HG03558 (cell line): ENCODE data around the gene CPSF7.
"Not testable (repeated sequence)": the region's sequence is repeated elsewhere in the genome, so short reads cannot be mapped to it uniquely, and the experiment has no call there.

Experiments
- ATAC-seq: cut with Tn5 transposase; IDR thresholded peaks from one replicate; pipeline ENCODE4 v1.9.1; 2021; ENCODE audit warnings: moderate number of reproducible peaks; ENCODE audit not compliant: unreplicated experiment; ENCODE audit errors: extremely low read depth

CPSF7 gene

DNA sequence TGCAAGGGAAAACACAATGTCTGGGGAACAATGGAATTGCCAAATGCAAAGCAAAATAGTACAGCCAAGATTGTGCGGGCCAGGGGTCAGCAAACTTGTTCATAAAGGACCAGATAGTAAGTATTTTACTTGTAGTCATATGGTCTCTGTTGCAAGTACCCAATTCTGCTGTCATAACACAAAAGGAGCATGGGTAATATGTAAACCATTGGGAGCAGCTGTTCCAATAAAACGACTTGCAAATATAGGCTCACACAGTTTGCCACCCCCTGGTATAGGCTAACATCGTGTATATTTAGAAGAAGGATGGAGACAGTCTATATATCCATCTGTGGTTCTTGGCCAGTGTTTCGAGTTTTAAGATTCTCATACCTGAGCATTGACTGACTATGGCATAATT, 15.7 kb upstream of the CPSF7 start:
- no peak for ATAC-seq

DNA sequence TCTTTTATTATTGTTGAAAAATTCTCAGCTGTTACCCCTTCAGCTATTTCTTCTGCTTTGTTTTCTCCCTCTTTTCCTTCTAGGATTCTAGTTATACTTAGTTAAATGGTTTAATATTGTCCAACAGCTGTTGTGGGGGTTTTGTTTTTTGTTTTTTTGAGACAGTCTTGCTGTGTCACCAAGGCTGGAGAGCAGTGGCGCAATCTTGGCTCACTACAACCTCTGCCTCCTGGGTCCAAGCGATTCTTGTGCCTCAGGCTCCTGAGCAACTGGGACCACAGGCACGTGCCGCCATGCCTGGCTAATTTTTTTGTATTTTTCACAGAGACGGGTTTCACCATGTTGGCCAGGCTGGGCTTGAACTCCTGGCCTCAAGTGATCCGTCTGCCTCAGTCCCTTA, 12.8 kb upstream of the CPSF7 start:
- ATAC-seq: no peak

DNA sequence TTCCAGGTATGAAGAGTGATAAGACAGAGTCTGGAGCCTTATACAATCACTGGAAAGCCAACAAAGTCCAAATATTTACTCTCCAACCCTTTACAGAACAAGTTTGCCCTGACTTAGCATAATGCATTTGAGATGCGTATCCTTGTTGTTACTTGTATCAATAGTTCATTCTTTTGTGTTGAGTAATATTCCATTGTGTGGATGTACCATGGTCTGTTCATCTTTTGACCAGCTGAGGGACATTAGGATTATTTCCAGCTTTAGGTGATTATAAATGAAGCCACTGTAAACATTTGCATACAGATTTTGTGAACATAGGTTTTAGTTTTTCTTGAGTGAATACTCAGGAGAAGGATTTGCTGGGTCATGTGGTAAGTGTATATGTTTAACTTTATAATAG, 9.8 kb upstream of the CPSF7 start:
- ATAC-seq: no peak

DNA sequence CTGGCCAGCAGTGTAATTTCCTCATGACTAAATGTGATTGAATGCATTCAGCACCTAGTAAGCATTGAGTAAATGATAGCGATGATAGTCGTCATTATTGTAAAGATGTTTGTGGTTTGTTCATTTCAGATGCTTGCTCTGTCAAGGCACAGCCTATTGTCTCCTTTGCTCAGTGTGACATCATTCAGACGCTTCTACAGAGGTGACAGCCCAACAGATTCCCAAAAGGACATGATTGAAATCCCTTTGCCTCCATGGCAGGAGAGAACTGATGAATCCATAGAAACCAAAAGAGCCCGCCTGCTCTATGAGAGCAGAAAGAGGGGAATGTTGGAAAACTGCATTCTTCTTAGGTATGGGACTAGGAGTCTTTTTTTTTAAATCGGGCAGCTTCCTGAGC, 7.7 kb upstream of the CPSF7 start:
- no peak for ATAC-seq

- ATAC-seq: not testable (repeated sequence)
Observed at GRCh38 chr11:61430839-61431238, 1.1 kb upstream of the CPSF7 start.

- ATAC-seq: no peak
Observed at GRCh38 chr11:61429346-61429690, 457 bp downstream of the CPSF7 start.

GRCh38 chr11:61425367-61426131, 4.2 kb downstream of the CPSF7 start:
- ATAC-seq: no peak

DNA sequence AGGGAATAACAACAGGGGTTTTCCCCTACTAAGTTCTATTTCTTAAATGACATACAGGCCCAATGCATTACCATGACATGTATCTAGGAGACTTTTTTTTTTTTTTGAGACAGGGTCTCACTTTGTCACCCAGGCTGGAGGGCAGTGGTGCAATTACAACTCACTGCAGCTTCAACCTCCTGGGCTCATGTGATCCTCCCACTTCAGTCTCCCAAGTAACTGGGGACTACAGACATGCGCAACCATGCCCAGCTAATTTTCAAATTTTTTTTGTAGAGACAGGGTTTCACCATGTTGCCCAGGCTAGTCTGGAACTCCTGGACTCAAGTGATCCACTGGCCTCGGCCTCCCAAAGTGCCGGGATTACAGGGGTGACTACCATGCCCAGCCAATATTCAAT, 7.5 kb downstream of the CPSF7 start:
- no peak for ATAC-seq

DNA sequence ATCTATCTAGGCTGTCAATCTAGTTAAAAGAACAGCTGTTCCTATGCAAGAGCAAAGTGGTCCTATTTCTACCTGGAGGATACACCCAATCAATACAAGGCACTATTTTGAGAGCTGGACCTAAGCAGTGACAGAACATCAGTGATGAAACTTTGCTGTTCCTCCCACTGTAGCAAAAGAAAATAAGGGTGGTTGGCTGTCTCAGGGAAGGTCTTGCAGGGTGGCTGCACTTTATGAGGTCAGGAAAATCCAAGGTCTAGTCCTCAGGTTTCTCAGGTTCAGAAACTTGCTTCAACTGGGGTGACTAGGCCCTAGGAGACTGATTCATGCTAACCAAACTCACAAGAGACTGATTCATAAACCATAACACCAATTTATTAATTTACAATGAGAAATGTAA, 11.6 kb downstream of the CPSF7 start:
- ATAC-seq: no peak

- no peak for ATAC-seq
Observed at GRCh38 chr11:61417670-61418069, 12.1 kb downstream of the CPSF7 start.

GRCh38 chr11:61416941-61417340, 12.8 kb downstream of the CPSF7 start:
- ATAC-seq: no peak

GRCh38 chr11:61415381-61415780, 14.4 kb downstream of the CPSF7 start:
- ATAC-seq: no peak

DNA sequence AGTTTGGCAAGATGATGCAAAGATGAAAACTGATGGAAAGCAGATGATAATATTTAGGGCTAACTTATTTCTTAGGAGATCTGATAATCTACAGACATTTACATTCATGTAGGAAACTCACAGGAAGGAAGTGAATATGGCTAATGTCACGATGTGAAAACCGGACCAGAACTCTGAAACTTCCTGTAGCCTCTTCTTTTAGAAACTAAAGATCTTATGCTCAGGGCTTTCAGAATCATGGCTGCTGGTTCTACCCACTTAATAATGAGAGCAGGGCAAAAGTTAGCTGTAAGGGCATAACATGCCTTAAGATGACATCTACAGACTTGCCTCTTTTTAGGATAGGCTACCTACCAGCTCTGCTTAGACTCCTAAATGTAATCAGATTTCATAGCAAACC, 15.2 kb downstream of the CPSF7 start:
- no peak for ATAC-seq

DNA sequence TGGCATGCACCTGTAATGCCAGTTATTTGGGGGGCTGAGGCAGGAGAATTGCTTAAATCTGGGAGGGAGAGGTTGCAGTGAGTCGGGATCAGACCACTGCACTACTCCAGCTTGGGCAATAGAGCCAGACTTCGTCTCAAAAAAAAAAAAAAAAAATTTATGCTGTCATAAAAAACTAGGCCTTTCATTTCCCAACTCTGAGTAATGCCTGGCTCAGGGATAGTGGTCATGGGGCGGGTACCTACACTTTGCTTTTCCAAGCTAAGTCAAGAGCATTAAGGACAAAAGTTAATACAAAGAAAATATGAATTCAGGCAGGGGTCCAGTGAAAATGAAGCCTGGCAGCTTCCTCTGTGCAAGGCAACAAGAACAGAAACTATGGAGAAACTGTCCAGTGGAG, 16.3 kb downstream of the CPSF7 start:
- ATAC-seq: no peak

DNA sequence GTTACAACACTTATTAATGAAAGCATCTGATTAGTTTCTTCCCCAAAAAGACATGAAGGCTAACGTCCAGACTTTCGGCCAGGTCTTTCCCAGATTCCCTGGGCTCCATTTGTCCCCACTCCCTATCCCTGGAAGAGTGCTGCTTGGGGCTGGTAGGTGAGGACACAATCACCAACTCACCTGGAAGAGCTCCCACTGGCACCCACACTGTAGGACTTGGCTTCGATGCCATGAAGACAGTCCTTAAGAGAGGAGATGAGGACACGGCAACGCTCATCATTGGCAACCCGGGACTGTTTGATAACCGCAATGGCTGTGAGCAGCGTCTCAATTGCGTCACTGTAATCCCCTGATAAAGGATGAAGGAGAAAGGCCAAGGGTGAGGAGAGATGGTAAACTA, 18.2 kb downstream of the CPSF7 start:
- ATAC-seq: no peak

- ATAC-seq: no peak
Observed at GRCh38 chr11:61406991-61407728, 22.6 kb downstream of the CPSF7 start.

DNA sequence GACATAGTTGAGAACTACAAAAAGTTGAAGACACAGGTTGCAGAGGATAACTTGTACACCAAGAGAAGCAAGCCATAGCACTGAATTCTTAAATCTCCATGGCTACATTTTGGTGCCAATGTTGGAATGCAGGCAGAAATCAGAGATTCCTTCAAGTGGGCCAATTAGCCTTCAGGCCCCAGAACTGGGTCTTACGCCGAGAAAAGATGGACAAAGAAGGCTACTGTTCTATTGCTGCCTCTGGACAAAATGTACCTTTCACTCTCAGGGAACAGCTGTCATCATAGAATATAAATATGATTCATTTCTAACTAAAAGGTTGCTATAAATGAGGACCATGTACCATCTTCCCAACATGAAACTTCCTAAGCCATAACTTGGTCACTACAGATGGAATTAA, 23.7 kb downstream of the CPSF7 start:
- ATAC-seq: no peak

DNA sequence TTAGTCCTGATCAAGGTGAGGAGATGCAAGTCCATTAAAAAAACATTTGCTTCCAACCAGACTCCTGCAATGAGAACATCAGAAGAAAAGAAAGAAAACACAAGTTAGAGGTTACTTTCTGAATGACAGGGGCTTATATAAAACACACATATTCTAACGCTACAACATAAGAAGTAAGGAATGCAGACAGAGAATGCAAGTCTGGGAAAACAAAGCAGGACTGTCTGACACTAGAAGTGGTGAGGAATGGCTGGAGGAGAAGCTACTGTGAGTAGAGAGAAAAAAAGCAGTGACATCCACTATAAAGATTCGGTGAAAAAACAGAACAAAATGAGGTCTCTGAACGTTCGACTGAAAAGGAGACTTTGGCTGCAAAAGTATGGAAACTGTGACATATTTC, 25.1 kb downstream of the CPSF7 start:
- ATAC-seq: no peak

DNA sequence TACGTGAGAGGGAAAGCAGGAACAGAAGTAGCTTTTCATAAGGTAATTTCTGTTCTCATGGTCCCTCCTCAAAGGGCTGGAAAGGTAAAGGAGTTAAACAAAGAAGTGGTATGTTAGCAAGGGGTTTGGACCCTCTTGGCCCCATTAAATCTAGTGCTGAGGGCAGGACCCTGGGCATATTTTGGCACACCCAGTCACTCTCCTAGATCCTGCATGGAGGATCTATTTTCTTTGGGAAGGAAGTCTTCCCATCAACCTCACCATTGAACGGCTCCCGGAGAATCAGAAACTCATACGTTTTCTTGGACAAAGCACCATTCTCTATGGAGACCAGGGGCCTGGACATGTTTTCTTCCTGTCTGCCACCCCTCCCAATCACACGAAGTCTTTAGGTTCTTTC, 25.7 kb downstream of the CPSF7 start:
- ATAC-seq: no peak

DNA sequence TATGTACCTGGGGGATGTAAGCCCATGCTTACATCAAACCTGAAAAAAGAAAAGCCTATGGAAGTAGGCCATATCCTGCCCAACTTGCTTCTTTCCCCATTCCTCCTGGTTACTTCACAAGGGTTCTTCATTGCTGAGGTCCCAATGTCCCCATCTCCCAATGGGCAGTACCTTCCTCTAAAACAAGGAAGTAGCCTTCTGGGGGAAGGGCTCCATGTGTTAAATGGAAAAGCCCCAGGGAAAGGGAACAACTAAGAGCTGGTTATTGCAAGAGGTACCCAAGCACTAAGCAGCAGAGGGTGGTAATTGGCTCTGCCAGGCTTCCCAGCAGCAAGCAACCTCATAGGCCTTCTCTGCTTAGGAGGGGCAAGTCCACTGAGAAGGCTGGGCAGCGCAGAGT, 26.1 kb downstream of the CPSF7 start:
- no peak for ATAC-seq

DNA sequence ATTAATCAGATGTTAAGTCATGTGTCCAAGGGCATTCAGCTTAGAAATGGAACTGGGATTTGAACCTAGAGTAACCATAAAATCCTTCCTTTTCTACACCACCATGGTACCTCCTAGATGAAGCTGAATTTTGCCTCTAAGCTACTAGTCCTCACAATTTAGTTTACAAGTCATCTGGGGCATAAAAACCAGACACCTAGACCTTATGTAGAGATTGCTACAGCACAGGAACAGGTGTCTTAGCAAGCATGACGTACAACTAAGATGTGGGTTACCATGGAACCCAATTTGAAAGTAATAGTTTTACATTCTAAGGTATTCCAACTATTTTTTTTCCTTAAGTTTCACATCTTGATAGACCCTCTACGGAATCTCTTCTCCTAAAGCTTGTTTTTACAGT, 28.2 kb downstream of the CPSF7 start:
- no peak for ATAC-seq

DNA sequence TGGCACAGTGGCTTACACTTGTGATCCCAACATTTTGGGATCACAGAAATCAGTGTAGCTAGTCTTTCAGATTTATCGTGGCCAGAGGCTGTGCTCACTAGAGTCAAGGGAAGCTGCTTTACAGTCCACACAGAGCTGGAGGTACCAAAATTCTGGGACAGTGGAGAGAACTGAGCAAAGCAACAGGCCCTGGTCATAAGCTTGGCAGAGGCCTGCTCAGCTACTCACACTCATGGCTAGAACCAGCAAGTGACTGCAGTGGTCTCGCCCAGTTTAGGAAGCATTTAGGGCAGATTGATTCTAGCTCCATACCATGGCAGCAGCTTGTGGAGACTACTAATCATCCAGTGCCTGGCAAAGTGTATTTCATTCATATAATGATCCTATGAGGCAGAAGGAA, 28.6 kb downstream of the CPSF7 start:
- no peak for ATAC-seq
